HCT116 (cell line): Measurements from ENCODE around the gene IGFL4. TPM values are rescaled to one million over a fixed set of nuclear protein-coding genes. Genes with fewer than 3 reads are reported as not detected.

Experiments used
- ATAC-seq: fragments of 200-7000 bp; cut with Tn5 transposase; 2 replicates; pipeline ENCODE4 v1.9.1; 2020; ENCODE audit warnings: mild to moderate bottlenecking, moderate library complexity
- BruUV-seq: library from RNA; stranded (reverse); fragments of 400-500 nt; replicated peaks from 2 replicates; lab custom pipeline; 2021; lab: Mats Ljungman, UMichigan
- CTCF ChIA-PET: fragments of 300-600 bp; sonication (Branson Sonifier 250); formaldehyde crosslinking; loops from one replicate; lab custom pipeline; 2021; ENCODE audit warnings: antibody characterized with exemption; lab: Charles Lee
- POLR2A ChIA-PET: fragments of 300-600, 350-600 bp; sonication (Branson Sonifier 250); formaldehyde crosslinking; loops from one replicate; lab custom pipeline; 2021; ENCODE audit warnings: antibody characterized with exemption; lab: Charles Lee
- RAD21 ChIA-PET, 2 experiments: fragments of 300-600 bp; sonication (Branson Sonifier 250); formaldehyde crosslinking; loops; one replicate each; lab custom pipeline; 2023; ENCODE audit warnings: low total read pairs in 2 of 2; ENCODE audit not compliant: uncharacterized antibody in 2 of 2, unreplicated experiment in 2 of 2, low non-redundant PET in 1 of 2; lab: Charles Lee
- DNase-seq: peaks from one replicate; pipeline ENCODE4 v3.0.0-alpha.2; 2010; ENCODE audit warnings: low read depth, low spot score
- H2AFZ ChIP-seq: fragments of 200-600 bp; shearing (Covaris generic), sonication (generic); 2 replicates; pipeline ENCODE4 v1.6.1; 2017; ENCODE audit warnings: low read depth, mixed run types, mixed read lengths, antibody characterized with exemption, low read length; ENCODE audit not compliant: poor library complexity, severe bottlenecking
- H3K27ac ChIP-seq: 2 replicates; pipeline ENCODE4 v1.5.1; 2012; ENCODE audit warnings: low read depth, low read length
- H3K27me3 ChIP-seq: fragments of 200-600 bp; sonication (generic); 2 replicates; pipeline ENCODE4 v1.6.1; 2016; ENCODE audit warnings: mixed run types, low read length, mixed read lengths; ENCODE audit not compliant: insufficient read depth
- H3K36me3 ChIP-seq, 2 experiments: fragments of 200-500 bp in 1 of 2; fragments of 200-600 bp in 1 of 2; sonication (Bioruptor generic) in 1 of 2; sonication (generic) in 1 of 2; 2 replicates each; pipeline versions ENCODE4 v1.5.1 to v1.6.1; 2014 to 2016; ENCODE audit warnings: low read length in 2 of 2, inconsistent platforms in 1 of 2, mixed read lengths in 1 of 2, mixed run types in 1 of 2; ENCODE audit not compliant: insufficient read depth in 2 of 2, control insufficient read depth in 1 of 2
- H3K4me1 ChIP-seq, 2 experiments: fragments of 200-600 bp in 1 of 2; sonication (generic) in 1 of 2; 2 replicates each; pipeline versions ENCODE4 v1.5.1 to v1.6.1; 2012 to 2017; ENCODE audit warnings: low read length in 2 of 2, inconsistent platforms in 1 of 2, mild to moderate bottlenecking in 1 of 2, mixed read lengths in 1 of 2, mixed run types in 1 of 2, moderate library complexity in 1 of 2; ENCODE audit not compliant: insufficient read depth in 2 of 2, control insufficient read depth in 1 of 2
- H3K4me2 ChIP-seq: fragments of 200-600 bp; sonication (generic); 2 replicates; pipeline ENCODE4 v1.6.1; 2017; ENCODE audit warnings: mixed run types, low read length, mixed read lengths
- H3K4me3 ChIP-seq, 2 experiments: fragments of 200-600 bp in 1 of 2; sonication (generic) in 1 of 2; replicated peaks in 1 of 2; 2 replicates each; pipeline ENCODE4 v1.5.1; 2011 to 2016; ENCODE audit warnings: low read length in 2 of 2, control low read depth in 1 of 2, low read depth in 1 of 2, mild to moderate bottlenecking in 1 of 2, mixed read lengths in 1 of 2, mixed run types in 1 of 2
- H3K79me2 ChIP-seq: fragments of 200-600 bp; sonication (generic); 2 replicates; pipeline ENCODE4 v1.6.1; 2017; ENCODE audit warnings: mild to moderate bottlenecking, mixed run types, low read length, moderate library complexity, mixed read lengths; ENCODE audit not compliant: insufficient read depth
- H3K9ac ChIP-seq: fragments of 200-600 bp; sonication (generic); 2 replicates; pipeline ENCODE4 v1.6.1; 2016; ENCODE audit warnings: low read length, mixed read lengths
- H3K9me2 ChIP-seq: fragments of 200-600 bp; sonication (generic), shearing (Covaris generic); 2 replicates; pipeline ENCODE4 v1.6.1; 2017; ENCODE audit warnings: mixed run types, mild to moderate bottlenecking, moderate library complexity; ENCODE audit not compliant: insufficient read depth
- H3K9me3 ChIP-seq, 2 experiments: fragments of 200-500 bp in 1 of 2; fragments of 200-600 bp in 1 of 2; sonication (Bioruptor generic) in 1 of 2; sonication (generic) in 1 of 2; 2 replicates each; pipeline ENCODE4 v1.6.1; 2014 to 2017; ENCODE audit warnings: low read length in 2 of 2, mixed read lengths in 2 of 2, inconsistent platforms in 1 of 2, low read depth in 1 of 2, mild to moderate bottlenecking in 1 of 2, mixed run types in 1 of 2, moderate library complexity in 1 of 2; ENCODE audit not compliant: control insufficient read depth in 1 of 2, insufficient read depth in 1 of 2
- H4K20me1 ChIP-seq: fragments of 200-600 bp; sonication (generic), shearing (Covaris generic); 2 replicates; pipeline ENCODE4 v1.6.1; 2017; ENCODE audit warnings: mixed run types, mild to moderate bottlenecking, moderate library complexity; ENCODE audit not compliant: insufficient read depth
- JUND ChIP-seq: IDR thresholded peaks from 2 replicates; pipeline ENCODE4 v1.6.1; 2012
- POLR2A ChIP-seq: IDR thresholded peaks from 2 replicates; pipeline ENCODE4 v1.7.0; 2011; ENCODE audit warnings: borderline replicate concordance; ENCODE audit not compliant: insufficient read depth, insufficient read length; ENCODE audit errors: extremely low read depth
- POLR2AphosphoS5 ChIP-seq: IDR thresholded peaks from 2 replicates; pipeline ENCODE4 v1.6.1; 2011; ENCODE audit warnings: mild to moderate bottlenecking, low read depth, low read length, moderate library complexity
- ZFX ChIP-seq: fragments of 450-650 bp; IDR thresholded peaks from 2 replicates; pipeline ENCODE4 v1.6.1; 2017
- intact Hi-C: fragments of 100-400 bp; cut with micrococcal nuclease; formaldehyde crosslinking; loops from 2 replicates; pipeline ENCODE4 v1.10.0; 2022
- total RNA-seq: library from RNA; stranded (reverse); gene quantifications from one replicate; pipeline ENCODE4 v1.2.1, GENCODE V29; 2021; ENCODE audit not compliant: unreplicated experiment
- TF ChIP-seq, protein P1 (sequence below): IDR thresholded peaks from 2 replicates; pipeline ENCODE4 v1.6.1; 2012; ENCODE audit warnings: low read depth
- TF ChIP-seq, protein P2 (sequence below): IDR thresholded peaks from 2 replicates; pipeline ENCODE4 v1.6.1; 2012
- TF ChIP-seq, protein P3 (sequence below), 3 experiments: fragments of 200-600 bp in 1 of 3; sonication (generic) in 1 of 3; IDR thresholded peaks in 2 of 3; conservative IDR thresholded peaks in 1 of 3; 2 replicates each; pipeline ENCODE4 v1.5.1; 2012 to 2017; ENCODE audit warnings: low read depth in 2 of 3, low read length in 2 of 3, antibody characterized with exemption in 1 of 3, borderline replicate concordance in 1 of 3, control low read depth in 1 of 3, mild to moderate bottlenecking in 1 of 3, mixed read lengths in 1 of 3, mixed run types in 1 of 3, moderate library complexity in 1 of 3; ENCODE audit not compliant: insufficient read depth in 1 of 3

The IGFL4 gene
- total RNA-seq, 1 experiment from 2014 or later: not detected

GRCh38 chr19:46002678-46003275 lies 38.0 kb downstream of the IGFL4 start:
- Histone ChIP-seq H4K20me1 (no peaks in the 10 kb centered on the region), H3K9ac (no peak overlapping the region), H3K4me1 (peaks cover 4 to 6% of the 10 kb centered on the region in 2 experiments; a peak in 3 of 4 replicates), H3K36me3 (no peaks in the 10 kb centered on the region; a peak in 1 of 4 replicates), H3K9me3 (no peaks in the 10 kb centered on the region), H3K4me2 (no peak overlapping the region), H3K4me3 (no peak overlapping the region), H3K27me3 (no peaks in the 10 kb centered on the region), H3K9me2 (no peaks in the 10 kb centered on the region), H3K27ac (no peak overlapping the region), H2AFZ (no peak overlapping the region), H3K79me2 (peaks cover 7% of the 10 kb centered on the region; the same call in 1 of the 2 replicates)
- ChIA-PET POLR2A (no interaction called here), CTCF (interaction anchor here (0.7 to 1.2 kb wide), 2 partner anchors 14 to 26 kb away, joined by 3 read pairs; no protein-coding TSS in a partner anchor), RAD21 (no interaction called here)
- DNase-seq (no peak), ATAC-seq (no peak)
- intact Hi-C loops: no loop called here
- no peak for TF ChIP-seq POLR2A
- TF ChIP-seq, protein P1, sequence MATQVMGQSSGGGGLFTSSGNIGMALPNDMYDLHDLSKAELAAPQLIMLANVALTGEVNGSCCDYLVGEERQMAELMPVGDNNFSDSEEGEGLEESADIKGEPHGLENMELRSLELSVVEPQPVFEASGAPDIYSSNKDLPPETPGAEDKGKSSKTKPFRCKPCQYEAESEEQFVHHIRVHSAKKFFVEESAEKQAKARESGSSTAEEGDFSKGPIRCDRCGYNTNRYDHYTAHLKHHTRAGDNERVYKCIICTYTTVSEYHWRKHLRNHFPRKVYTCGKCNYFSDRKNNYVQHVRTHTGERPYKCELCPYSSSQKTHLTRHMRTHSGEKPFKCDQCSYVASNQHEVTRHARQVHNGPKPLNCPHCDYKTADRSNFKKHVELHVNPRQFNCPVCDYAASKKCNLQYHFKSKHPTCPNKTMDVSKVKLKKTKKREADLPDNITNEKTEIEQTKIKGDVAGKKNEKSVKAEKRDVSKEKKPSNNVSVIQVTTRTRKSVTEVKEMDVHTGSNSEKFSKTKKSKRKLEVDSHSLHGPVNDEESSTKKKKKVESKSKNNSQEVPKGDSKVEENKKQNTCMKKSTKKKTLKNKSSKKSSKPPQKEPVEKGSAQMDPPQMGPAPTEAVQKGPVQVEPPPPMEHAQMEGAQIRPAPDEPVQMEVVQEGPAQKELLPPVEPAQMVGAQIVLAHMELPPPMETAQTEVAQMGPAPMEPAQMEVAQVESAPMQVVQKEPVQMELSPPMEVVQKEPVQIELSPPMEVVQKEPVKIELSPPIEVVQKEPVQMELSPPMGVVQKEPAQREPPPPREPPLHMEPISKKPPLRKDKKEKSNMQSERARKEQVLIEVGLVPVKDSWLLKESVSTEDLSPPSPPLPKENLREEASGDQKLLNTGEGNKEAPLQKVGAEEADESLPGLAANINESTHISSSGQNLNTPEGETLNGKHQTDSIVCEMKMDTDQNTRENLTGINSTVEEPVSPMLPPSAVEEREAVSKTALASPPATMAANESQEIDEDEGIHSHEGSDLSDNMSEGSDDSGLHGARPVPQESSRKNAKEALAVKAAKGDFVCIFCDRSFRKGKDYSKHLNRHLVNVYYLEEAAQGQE: no peak
- TF ChIP-seq, protein P2, sequence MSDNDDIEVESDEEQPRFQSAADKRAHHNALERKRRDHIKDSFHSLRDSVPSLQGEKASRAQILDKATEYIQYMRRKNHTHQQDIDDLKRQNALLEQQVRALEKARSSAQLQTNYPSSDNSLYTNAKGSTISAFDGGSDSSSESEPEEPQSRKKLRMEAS: no peak
- TF ChIP-seq, protein P3, sequence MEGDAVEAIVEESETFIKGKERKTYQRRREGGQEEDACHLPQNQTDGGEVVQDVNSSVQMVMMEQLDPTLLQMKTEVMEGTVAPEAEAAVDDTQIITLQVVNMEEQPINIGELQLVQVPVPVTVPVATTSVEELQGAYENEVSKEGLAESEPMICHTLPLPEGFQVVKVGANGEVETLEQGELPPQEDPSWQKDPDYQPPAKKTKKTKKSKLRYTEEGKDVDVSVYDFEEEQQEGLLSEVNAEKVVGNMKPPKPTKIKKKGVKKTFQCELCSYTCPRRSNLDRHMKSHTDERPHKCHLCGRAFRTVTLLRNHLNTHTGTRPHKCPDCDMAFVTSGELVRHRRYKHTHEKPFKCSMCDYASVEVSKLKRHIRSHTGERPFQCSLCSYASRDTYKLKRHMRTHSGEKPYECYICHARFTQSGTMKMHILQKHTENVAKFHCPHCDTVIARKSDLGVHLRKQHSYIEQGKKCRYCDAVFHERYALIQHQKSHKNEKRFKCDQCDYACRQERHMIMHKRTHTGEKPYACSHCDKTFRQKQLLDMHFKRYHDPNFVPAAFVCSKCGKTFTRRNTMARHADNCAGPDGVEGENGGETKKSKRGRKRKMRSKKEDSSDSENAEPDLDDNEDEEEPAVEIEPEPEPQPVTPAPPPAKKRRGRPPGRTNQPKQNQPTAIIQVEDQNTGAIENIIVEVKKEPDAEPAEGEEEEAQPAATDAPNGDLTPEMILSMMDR (IDR thresholded peaks at IDR 0.05 in 2 of 3, conservative IDR thresholded peaks at IDR 0.05 in 1 of 3; ENCODE audit: borderline replicate concordance in 1 of 3, insufficient read depth in 1 of 3, low read depth in 2 of 3, low read length in 2 of 3): no peak
- no peak for TF ChIP-seq JUND
- TF ChIP-seq ZFX: no peak
- no peak for TF ChIP-seq POLR2AphosphoS5
- no TSS peak for BruUV-seq
